Chondrocyte (in vitro differentiated cells): ENCODE measurements around the gene POU3F3. TPM values are rescaled to one million over a fixed set of nuclear protein-coding genes. Genes with fewer than 3 reads are reported as not detected.

ENCODE experiments used
- DNase-seq: peaks from one replicate; pipeline ENCODE4 v3.0.0; 2021; ENCODE audit warnings: mixed read lengths, low spot score
- H3K27ac Mint-ChIP-seq: one replicate; pipeline ENCODE4 v1.8.0; 2021; ENCODE audit warnings: mild to moderate bottlenecking, moderate library complexity, mixed read lengths; ENCODE audit not compliant: unreplicated experiment
- H3K27me3 Mint-ChIP-seq: 2 replicates; pipeline ENCODE4 v1.8.0; 2021; ENCODE audit warnings: low read depth, mixed read lengths
- H3K36me3 Mint-ChIP-seq: 2 replicates; pipeline ENCODE4 v1.8.0; 2021; ENCODE audit warnings: low read depth, mixed read lengths
- H3K4me1 Mint-ChIP-seq: 2 replicates; pipeline ENCODE4 v1.8.0; 2021; ENCODE audit warnings: low read depth, mild to moderate bottlenecking, mixed read lengths
- H3K4me3 Mint-ChIP-seq: one replicate; pipeline ENCODE4 v1.8.0; 2021; ENCODE audit warnings: mild to moderate bottlenecking, moderate library complexity, mixed read lengths; ENCODE audit not compliant: unreplicated experiment
- H3K9me3 Mint-ChIP-seq: 2 replicates; pipeline ENCODE4 v1.8.0; 2021; ENCODE audit warnings: low read depth, mixed read lengths
- total RNA-seq: library from RNA; stranded (reverse); gene quantifications from 3 replicates; pipeline ENCODE4 v1.2.1, GENCODE V29; 2021
- TF ChIP-seq, protein P1 (sequence below): fragments of 200-600 bp; sonication (generic); IDR thresholded peaks from 2 replicates; pipeline ENCODE4 v1.5.0; 2021; ENCODE audit warnings: antibody characterized with exemption, mild to moderate bottlenecking, moderate library complexity

POU3F3 gene
- total RNA-seq, 1 donor from 2014 or later: 7.2 TPM

GRCh38 chr2:104841744-104842143, 12.2 kb upstream of the POU3F3 start:
- TF ChIP-seq, protein P1, sequence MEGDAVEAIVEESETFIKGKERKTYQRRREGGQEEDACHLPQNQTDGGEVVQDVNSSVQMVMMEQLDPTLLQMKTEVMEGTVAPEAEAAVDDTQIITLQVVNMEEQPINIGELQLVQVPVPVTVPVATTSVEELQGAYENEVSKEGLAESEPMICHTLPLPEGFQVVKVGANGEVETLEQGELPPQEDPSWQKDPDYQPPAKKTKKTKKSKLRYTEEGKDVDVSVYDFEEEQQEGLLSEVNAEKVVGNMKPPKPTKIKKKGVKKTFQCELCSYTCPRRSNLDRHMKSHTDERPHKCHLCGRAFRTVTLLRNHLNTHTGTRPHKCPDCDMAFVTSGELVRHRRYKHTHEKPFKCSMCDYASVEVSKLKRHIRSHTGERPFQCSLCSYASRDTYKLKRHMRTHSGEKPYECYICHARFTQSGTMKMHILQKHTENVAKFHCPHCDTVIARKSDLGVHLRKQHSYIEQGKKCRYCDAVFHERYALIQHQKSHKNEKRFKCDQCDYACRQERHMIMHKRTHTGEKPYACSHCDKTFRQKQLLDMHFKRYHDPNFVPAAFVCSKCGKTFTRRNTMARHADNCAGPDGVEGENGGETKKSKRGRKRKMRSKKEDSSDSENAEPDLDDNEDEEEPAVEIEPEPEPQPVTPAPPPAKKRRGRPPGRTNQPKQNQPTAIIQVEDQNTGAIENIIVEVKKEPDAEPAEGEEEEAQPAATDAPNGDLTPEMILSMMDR: no peak
- peak overlapping the region; percentile 71 for H3K4me3 Mint-ChIP-seq
- H3K36me3 Mint-ChIP-seq: no peaks in the 10 kb centered on the region
- H3K27ac Mint-ChIP-seq: no peak overlapping the region
- no peak for DNase-seq
- no peaks in the 10 kb centered on the region for H3K9me3 Mint-ChIP-seq
- peaks cover 33% of the 10 kb centered on the region for H3K4me1 Mint-ChIP-seq
- peaks cover 11% of the 10 kb centered on the region for H3K27me3 Mint-ChIP-seq

- no peaks in the 10 kb centered on the region for H3K9me3 Mint-ChIP-seq
- peak overlapping the region; percentile 74 for H3K4me3 Mint-ChIP-seq
- no peaks in the 10 kb centered on the region for H3K36me3 Mint-ChIP-seq
- peaks cover 15% of the 10 kb centered on the region for H3K27me3 Mint-ChIP-seq
- peak overlapping the region; percentile 78 for H3K27ac Mint-ChIP-seq
- H3K4me1 Mint-ChIP-seq: peaks cover 64% of the 10 kb centered on the region
- DNase-seq: no peak
- TF ChIP-seq, protein P1: no peak
These were observed 8.9 kb upstream of the POU3F3 start for GRCh38 chr2:104844807-104845551.

DNA sequence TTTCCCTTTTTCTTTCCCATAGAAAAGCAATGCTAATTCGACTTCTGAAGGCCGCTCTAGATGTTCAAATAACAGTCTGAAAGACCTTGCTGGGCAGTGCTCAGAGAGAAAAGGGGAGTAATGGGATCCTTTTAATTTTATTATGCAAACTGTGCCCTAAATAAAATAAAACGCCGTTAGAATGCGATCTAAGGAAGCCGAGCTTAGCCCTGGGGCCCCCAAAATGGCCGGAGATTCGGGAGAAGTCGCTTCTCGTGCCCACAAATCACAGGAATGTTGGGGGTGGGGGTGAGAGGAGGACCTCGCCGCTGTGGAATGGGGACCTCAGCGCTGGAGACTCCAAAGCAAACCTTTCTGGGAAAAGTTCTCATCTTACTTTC, 8.4 kb upstream of the POU3F3 start:
- TF ChIP-seq, protein P1: no peak
- Mint-ChIP-seq H3K9me3 (no peaks in the 10 kb centered on the region), H3K27me3 (peaks cover 15% of the 10 kb centered on the region), H3K4me3 (peak overlapping the region; percentile 74), H3K27ac (peak overlapping the region; percentile 78), H3K4me1 (peaks cover 69% of the 10 kb centered on the region), H3K36me3 (no peaks in the 10 kb centered on the region)
- DNase-seq: no peak

DNA sequence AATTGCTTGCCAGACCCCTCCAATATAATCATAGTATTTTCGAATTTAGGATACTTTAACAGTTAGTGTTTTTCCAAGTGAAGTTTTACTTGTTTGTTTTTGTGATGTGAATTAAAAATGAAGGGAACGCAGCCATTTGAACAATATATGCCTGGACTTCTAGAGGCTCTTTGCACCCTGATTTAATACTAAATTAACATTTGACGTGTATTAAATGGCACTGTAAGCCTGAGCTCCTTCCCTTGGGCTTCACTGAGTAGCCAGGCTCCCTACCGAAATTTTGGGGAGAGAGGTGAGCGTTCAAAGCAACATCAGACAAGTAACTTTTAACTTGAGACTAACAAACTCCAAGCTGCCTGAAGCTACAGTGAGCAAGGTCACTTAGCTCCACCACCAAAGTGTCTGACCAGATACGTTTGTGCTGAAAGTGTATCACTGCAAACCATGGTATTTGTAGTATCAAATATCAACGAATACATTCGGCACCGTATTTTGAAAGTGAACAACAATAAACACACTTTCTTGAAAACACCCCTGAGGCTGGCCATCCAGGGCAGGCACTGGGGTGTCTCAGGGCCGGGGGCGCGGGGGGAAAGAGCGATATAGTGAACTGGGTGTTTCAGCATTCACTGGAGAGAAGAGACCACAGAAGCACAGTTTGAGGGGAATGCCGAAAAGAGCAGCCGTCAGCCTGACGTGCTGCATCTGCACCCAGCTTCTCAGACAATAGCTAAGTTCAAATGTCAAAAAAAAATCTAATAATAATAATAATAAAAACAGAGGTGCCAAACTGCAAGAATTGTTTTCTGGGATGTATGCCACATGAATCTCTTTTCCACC, 7.7 kb upstream of the POU3F3 start:
- Mint-ChIP-seq H3K36me3 (no peaks in the 10 kb centered on the region), H3K9me3 (no peaks in the 10 kb centered on the region), H3K27ac (no peak overlapping the region), H3K27me3 (peaks cover 15% of the 10 kb centered on the region), H3K4me3 (no peak overlapping the region), H3K4me1 (peaks cover 75% of the 10 kb centered on the region)
- DNase-seq: no peak
- TF ChIP-seq, protein P1: no peak

GRCh38 chr2:104846786-104847585, 6.9 kb upstream of the POU3F3 start:
- Mint-ChIP-seq H3K9me3 (no peaks in the 10 kb centered on the region), H3K27ac (no peak overlapping the region), H3K4me3 (no peak overlapping the region), H3K36me3 (no peaks in the 10 kb centered on the region), H3K27me3 (peaks cover 15% of the 10 kb centered on the region), H3K4me1 (peaks cover 78% of the 10 kb centered on the region)
- no peak for DNase-seq
- TF ChIP-seq, protein P1: no peak
